Glomerular visceral epithelial cell (primary cell): Measurements from ENCODE around the gene LY6G6D.
"Not testable (repeated sequence)": the region's sequence is repeated elsewhere in the genome, so short reads cannot be mapped to it uniquely, and the experiment has no call there.

Source experiments
- DNase-seq: peaks from one replicate; pipeline ENCODE4 v3.0.0-alpha.2; 2016; ENCODE audit errors: extremely low spot score

LY6G6D gene

DNA sequence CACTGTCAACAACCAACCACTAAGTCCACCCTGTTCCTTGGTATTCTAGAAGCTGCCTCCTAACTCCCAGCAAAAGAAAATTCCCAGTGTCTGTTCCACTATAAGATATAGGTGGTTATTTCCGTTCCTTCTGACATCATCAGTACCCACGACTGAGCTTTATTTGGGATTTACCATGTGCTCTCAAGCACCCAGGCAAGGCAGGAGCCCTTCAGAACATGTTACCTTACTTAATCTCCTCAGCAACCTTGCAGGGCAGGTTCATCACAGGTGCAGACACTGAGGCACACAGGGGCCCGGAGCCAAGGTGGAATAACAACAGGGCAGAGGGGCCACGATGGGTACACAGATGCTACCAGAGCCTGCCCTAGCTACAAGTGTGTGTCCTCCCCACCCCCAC lies 22.8 kb upstream of the LY6G6D start:
- no peak for DNase-seq

- DNase-seq, result no peak
These were observed 22.3 kb upstream of the LY6G6D start for GRCh38 chr6:31692886-31693285.

GRCh38 chr6:31693535-31693934 lies 21.6 kb upstream of the LY6G6D start:
- DNase-seq, result no peak

DNA sequence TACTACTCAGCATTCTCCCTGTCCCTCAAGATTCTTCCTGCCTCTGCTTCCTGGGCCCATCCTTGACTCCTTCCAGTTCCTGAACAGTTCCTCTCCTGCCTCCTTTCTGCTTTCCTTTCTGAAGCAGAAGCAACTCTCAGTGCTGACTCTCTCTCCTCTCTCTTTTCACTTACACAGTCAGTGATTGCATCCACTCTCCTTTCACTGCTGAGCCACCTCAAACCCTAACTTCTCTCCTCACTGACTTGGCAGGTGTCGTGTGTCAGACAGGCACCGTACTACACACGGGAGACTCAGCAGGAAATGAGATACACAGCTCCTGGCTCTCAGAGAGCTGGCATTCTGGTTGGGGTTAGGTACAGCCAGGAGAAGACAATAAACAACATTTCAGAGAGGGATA lies 17.6 kb upstream of the LY6G6D start:
- DNase-seq, result no peak

DNA sequence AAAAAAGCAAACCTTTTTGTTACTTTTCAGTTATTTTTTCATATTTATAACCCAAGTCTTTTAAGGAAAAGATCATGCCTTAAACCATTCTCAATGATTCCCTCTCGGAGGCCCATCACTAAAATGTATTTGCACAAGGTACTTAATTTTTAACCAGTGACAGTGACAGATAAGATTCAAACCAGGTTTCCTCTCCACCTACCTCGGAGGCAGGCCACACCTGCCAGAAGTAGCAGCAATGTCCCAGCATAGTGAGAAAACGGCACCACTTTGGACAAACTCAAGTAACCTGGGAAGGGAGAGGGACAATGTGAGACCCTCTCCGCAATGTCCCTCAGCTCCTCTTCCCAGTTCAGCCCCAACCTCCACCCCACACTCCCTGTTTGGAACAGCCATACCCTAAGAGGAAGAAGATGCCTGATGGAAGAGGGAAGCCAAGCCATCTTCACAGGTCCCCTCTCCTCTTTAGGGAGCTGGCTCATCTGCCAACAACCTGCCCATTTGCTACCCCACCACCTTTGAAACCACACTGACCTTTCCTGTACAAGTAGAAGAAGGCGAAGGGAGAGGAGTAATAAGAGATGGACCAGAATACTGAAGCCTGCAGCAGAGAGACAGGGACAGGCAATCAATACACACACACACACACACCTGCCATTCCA lies 14.3 kb upstream of the LY6G6D start:
- DNase-seq, result no peak

GRCh38 chr6:31701666-31702404 lies 13.3 kb upstream of the LY6G6D start:
- no peak for DNase-seq

- DNase-seq, result no peak
These were observed 12.7 kb upstream of the LY6G6D start for GRCh38 chr6:31702405-31702818.

GRCh38 chr6:31702819-31703716 lies 12.1 kb upstream of the LY6G6D start, which contains the start of gene ABHD16A:
Gene ABHD16A, minus strand, starts transcription at chr6:31703324. Its CDS starts 43 bp downstream, at chr6:31703281.
- DNase-seq, result peak; percentile 97

GRCh38 chr6:31705931-31706330 lies 9.2 kb upstream of the LY6G6D start:
- no peak for DNase-seq

- DNase-seq, result no peak
These were observed 8.5 kb upstream of the LY6G6D start, which contains the start of gene LY6G6F for GRCh38 chr6:31706599-31706998. Gene LY6G6F, plus strand, starts transcription at chr6:31706866. Its CDS starts 41 bp downstream, at chr6:31706907.

DNA sequence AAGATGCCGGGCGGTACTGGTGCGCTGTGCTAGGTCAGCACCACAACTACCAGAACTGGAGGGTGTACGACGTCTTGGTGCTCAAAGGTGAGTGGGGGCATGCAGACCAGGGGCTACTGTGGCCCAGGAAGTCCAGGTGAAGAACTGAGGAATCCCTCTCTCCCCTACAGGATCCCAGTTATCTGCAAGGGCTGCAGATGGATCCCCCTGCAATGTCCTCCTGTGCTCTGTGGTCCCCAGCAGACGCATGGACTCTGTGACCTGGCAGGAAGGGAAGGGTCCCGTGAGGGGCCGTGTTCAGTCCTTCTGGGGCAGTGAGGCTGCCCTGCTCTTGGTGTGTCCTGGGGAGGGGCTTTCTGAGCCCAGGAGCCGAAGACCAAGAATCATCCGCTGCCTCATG lies 7.4 kb upstream of the LY6G6D start:
- no peak for DNase-seq

DNA sequence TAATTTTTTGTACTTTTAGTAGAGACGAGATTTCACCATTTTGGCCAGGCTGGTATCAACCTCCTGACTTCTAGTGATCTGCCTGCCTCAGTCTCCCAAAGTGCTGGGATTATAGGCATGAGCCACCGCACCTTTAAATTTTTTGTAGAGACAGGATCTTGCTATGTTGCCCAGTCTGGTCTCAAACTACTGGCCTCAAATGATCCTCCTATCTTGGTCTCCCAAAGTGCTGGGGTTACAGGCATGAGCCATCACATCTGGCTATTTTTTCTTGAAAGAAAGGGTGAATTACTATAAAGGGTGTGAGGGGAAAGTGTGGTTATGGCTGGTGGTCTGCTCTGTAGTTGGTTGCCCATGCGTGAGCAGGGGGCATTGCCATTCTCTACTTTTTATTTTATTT lies 6.9 kb upstream of the LY6G6D start:
- no peak for DNase-seq

- DNase-seq, result not testable (repeated sequence)
These were observed 6.0 kb upstream of the LY6G6D start for GRCh38 chr6:31709157-31709556.

GRCh38 chr6:31710523-31711219 lies 4.5 kb upstream of the LY6G6D start:
- DNase-seq, result no peak

GRCh38 chr6:31711233-31711632 lies 3.9 kb upstream of the LY6G6D start:
- no peak for DNase-seq

DNA sequence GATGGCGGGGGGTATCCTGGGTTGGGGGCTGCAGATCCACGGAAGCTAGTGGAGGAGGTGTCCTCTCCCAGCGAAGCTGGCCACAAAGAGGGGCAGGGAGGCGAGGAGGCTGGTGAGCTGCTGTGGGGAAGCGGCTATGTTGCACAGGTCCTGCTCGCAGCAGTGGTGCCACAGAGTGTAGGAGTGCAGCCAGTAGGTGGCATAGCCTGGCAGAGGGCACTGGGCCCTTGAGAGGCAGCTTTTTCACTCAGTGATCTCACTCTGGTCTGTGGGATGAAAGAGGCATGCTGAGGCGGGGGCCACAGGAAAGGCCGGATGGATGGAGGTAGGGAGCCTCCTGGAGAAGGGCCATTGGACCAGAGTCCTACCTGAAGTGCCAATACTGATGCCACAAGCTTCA lies 2.9 kb upstream of the LY6G6D start:
- DNase-seq, result no peak

DNA sequence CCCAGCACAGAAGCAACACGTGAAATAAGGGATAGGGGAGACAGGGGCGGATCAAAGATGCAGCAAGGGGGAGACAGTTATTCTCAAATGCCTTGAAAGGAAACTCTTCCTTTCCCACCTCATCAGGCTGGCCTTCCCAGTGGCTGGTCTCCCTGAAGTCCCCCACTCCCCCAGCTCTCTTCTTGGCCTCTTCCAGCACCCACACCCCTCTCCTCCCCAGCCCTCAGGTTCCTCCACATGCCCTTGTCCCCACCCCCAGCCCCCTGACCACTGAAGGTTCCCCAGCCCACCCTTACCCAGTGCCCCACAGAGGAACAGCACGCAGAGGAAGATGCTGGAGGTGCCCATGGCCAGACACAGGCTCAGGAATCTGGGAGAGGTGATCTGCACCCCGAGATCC lies 1.7 kb upstream of the LY6G6D start:
- DNase-seq, result no peak

- no peak for DNase-seq
These were observed 1.0 kb upstream of the LY6G6D start for GRCh38 chr6:31713991-31714684.

DNA sequence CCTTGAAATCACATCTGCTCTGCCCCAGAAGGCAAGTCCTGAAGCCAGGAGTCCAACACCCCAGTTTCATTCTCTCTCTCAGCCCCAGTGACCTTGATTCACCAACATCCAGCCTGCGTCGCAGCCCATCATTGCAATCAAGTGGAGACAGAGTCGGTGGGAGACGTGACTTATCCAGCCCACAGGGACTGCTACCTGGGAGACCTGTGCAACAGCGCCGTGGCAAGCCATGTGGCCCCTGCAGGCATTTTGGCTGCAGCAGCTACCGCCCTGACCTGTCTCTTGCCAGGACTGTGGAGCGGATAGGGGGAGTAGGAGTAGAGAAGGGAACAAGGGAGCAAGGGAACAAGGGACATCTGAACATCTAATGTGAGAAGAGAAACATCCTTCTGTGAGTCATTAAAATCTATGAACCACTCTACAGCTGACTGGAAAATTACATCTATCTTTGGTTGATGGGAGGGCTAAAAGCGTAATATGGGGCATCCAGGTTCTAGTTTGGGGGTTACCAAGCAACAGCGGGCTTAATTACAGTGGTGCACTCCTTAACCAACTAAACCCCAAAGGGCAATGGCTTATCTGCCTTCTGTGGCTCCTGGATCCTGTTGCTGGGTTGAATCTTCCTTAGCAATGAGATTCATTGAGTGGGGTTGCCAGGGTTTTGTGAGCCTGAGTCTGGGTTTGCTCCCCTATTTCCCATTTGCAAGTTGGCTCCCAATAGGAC lies 2.5 kb downstream of the LY6G6D start:
- no peak for DNase-seq

DNA sequence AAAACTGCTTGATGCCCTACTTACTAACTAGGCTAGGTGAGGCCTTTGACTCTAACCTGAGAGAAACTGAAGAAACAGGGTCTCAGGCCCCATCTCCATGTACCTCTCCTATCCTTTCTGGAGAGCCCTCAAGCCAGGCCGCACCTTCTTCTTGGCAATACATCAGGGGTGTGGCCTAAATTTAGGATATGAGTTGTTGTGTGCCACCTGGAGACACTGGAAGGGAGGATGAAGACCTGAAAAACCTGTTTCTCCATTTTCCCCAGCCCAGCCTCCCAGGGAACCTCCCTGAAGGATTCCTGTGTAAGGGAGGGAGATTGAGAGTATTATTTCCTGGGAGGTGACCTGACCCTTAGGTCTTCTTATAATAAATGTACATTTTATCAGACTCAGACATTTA lies 3.1 kb downstream of the LY6G6D start:
- DNase-seq, result no peak
